Activated T-helper 17 cell treated with anti-CD3 and anti-CD28 coated beads, Interleukin-2, amount 50 U/mL, for 72 hours (primary cell): ENCODE measurements around the gene CCDC12. TPM values are rescaled to one million over a fixed set of nuclear protein-coding genes. Genes with fewer than 3 reads are reported as not detected.

ENCODE experiments used
- ATAC-seq: fragments of 150-1000 bp; cut with Tn5 transposase; replicated peaks from 2 replicates; pipeline ENCODE4 v1.10.0; 2021; ENCODE audit warnings: mild to moderate bottlenecking, moderate library complexity
- H3K27ac Mint-ChIP-seq: one replicate; pipeline ENCODE4 v1.8.0; 2022; ENCODE audit warnings: mixed read lengths
- H3K27me3 Mint-ChIP-seq: one replicate; pipeline ENCODE4 v1.8.0; 2022; ENCODE audit warnings: mixed read lengths
- H3K36me3 Mint-ChIP-seq: one replicate; pipeline ENCODE4 v1.8.0; 2022; ENCODE audit warnings: low read depth, mild to moderate bottlenecking, mixed read lengths
- H3K4me1 Mint-ChIP-seq: one replicate; pipeline ENCODE4 v1.8.0; 2022; ENCODE audit warnings: mixed read lengths
- H3K4me3 Mint-ChIP-seq: one replicate; pipeline ENCODE4 v1.8.0; 2022; ENCODE audit warnings: mild to moderate bottlenecking, mixed read lengths
- H3K9me3 Mint-ChIP-seq: one replicate; pipeline ENCODE4 v1.8.0; 2022; ENCODE audit warnings: mixed read lengths
- total RNA-seq, 2 donors: library from RNA; stranded (reverse); gene quantifications; one replicate each; pipeline ENCODE4 v1.2.3, GENCODE V29; 2022

CCDC12 gene
- total RNA-seq, 2 donors from 2014 or later: 46.9 to 59.8 TPM

- Mint-ChIP-seq H3K9me3 (no peaks in the 10 kb centered on the region), H3K4me1 (peaks cover 51% of the 10 kb centered on the region), H3K27ac (peak overlapping the region; percentile 85), H3K4me3 (peak overlapping the region; percentile 35), H3K27me3 (no peaks in the 10 kb centered on the region), H3K36me3 (peaks cover 15% of the 10 kb centered on the region)
- ATAC-seq: no peak
Observed at GRCh38 chr3:46984591-46985459, 8.3 kb upstream of the CCDC12 start.

GRCh38 chr3:46982546-46982945, 6.0 kb upstream of the CCDC12 start:
- H3K4me1 Mint-ChIP-seq: peaks cover 43% of the 10 kb centered on the region
- peak overlapping the region; percentile 86 for H3K4me3 Mint-ChIP-seq
- no peaks in the 10 kb centered on the region for H3K9me3 Mint-ChIP-seq
- H3K36me3 Mint-ChIP-seq: no peaks in the 10 kb centered on the region
- no peak for ATAC-seq
- H3K27me3 Mint-ChIP-seq: no peaks in the 10 kb centered on the region
- peak overlapping the region; percentile 70 for H3K27ac Mint-ChIP-seq

GRCh38 chr3:46981932-46982471, 5.5 kb upstream of the CCDC12 start:
- Mint-ChIP-seq H3K27ac (peak overlapping the region; percentile 70), H3K27me3 (no peaks in the 10 kb centered on the region), H3K9me3 (no peaks in the 10 kb centered on the region), H3K4me3 (peak overlapping the region; percentile 86), H3K36me3 (no peaks in the 10 kb centered on the region), H3K4me1 (peaks cover 43% of the 10 kb centered on the region)
- ATAC-seq: no peak

- peak; percentile 13 for ATAC-seq
- peaks cover 33% of the 10 kb centered on the region for H3K4me1 Mint-ChIP-seq
- H3K27me3 Mint-ChIP-seq: no peaks in the 10 kb centered on the region
- peak overlapping the region; percentile 86 for H3K4me3 Mint-ChIP-seq
- H3K9me3 Mint-ChIP-seq: no peaks in the 10 kb centered on the region
- H3K36me3 Mint-ChIP-seq: peaks cover 15% of the 10 kb centered on the region
- H3K27ac Mint-ChIP-seq: no peak overlapping the region
Observed at GRCh38 chr3:46979958-46980497, 3.5 kb upstream of the CCDC12 start.

- H3K36me3 Mint-ChIP-seq: peaks cover 23% of the 10 kb centered on the region
- H3K9me3 Mint-ChIP-seq: no peaks in the 10 kb centered on the region
- peak within 1 kb of the TSS; percentile 82 for H3K27ac Mint-ChIP-seq
- H3K27me3 Mint-ChIP-seq: no peaks in the 10 kb centered on the region
- H3K4me1 Mint-ChIP-seq: peaks cover 33% of the 10 kb centered on the region
- H3K4me3 Mint-ChIP-seq: peak within 1 kb of the TSS; percentile 86
- peak; percentile 84 for ATAC-seq
Observed at GRCh38 chr3:46978985-46979944, 2.7 kb upstream of the CCDC12 start, which contains the start of gene NBEAL2. Gene NBEAL2, plus strand, starts transcription at chr3:46979666. Its CDS starts 196 bp downstream, at chr3:46979862.

- Mint-ChIP-seq H3K36me3 (peaks cover 30% of the 10 kb centered on the region), H3K27me3 (no peaks in the 10 kb centered on the region), H3K27ac (peak overlapping the region; percentile 95), H3K4me1 (peaks cover 36% of the 10 kb centered on the region), H3K4me3 (peak overlapping the region; percentile 86), H3K9me3 (no peaks in the 10 kb centered on the region)
- ATAC-seq: no peak
Observed at GRCh38 chr3:46978381-46978780, 1.8 kb upstream of the CCDC12 start.

GRCh38 chr3:46977811-46978195, 1.3 kb upstream of the CCDC12 start:
- Mint-ChIP-seq H3K4me1 (peaks cover 35% of the 10 kb centered on the region), H3K36me3 (peaks cover 32% of the 10 kb centered on the region), H3K27me3 (no peaks in the 10 kb centered on the region), H3K4me3 (peak overlapping the region; percentile 86), H3K9me3 (no peaks in the 10 kb centered on the region), H3K27ac (peak overlapping the region; percentile 95)
- no peak for ATAC-seq

- ATAC-seq: no peak
- Mint-ChIP-seq H3K27me3 (no peaks in the 10 kb centered on the region), H3K36me3 (peaks cover 65% of the 10 kb centered on the region), H3K27ac (peak overlapping the region; percentile 95), H3K4me1 (peaks cover 45% of the 10 kb centered on the region), H3K4me3 (peak overlapping the region; percentile 86), H3K9me3 (no peaks in the 10 kb centered on the region)
Observed at GRCh38 chr3:46974421-46975171, 1.9 kb downstream of the CCDC12 start.

- ATAC-seq: no peak
Observed at GRCh38 chr3:46972396-46972795, 4.1 kb downstream of the CCDC12 start.

GRCh38 chr3:46971742-46972141, 4.8 kb downstream of the CCDC12 start:
- Mint-ChIP-seq H3K36me3 (peaks cover 88% of the 10 kb centered on the region), H3K4me3 (peak overlapping the region; percentile 81), H3K27ac (peak overlapping the region; percentile 92), H3K27me3 (no peaks in the 10 kb centered on the region), H3K4me1 (peaks cover 55% of the 10 kb centered on the region), H3K9me3 (no peaks in the 10 kb centered on the region)
- no peak for ATAC-seq

More at GRCh38 chr3:46972396-46972795, 4.1 kb downstream of the CCDC12 start:
- Mint-ChIP-seq H3K4me3 (peak overlapping the region; percentile 81), H3K27me3 (no peaks in the 10 kb centered on the region), H3K36me3 (peaks cover 82% of the 10 kb centered on the region), H3K4me1 (peaks cover 51% of the 10 kb centered on the region), H3K27ac (peak overlapping the region; percentile 92), H3K9me3 (no peaks in the 10 kb centered on the region)

- Mint-ChIP-seq H3K4me1 (peaks cover 61% of the 10 kb centered on the region), H3K36me3 (peaks cover 88% of the 10 kb centered on the region), H3K27ac (peak overlapping the region; percentile 92), H3K4me3 (peak overlapping the region; percentile 81), H3K27me3 (no peaks in the 10 kb centered on the region), H3K9me3 (no peaks in the 10 kb centered on the region)
- no peak for ATAC-seq
Observed at GRCh38 chr3:46971151-46971550, 5.4 kb downstream of the CCDC12 start.

GRCh38 chr3:46970391-46971091, 6.0 kb downstream of the CCDC12 start:
- no peak for ATAC-seq
- Mint-ChIP-seq H3K9me3 (no peaks in the 10 kb centered on the region), H3K27me3 (no peaks in the 10 kb centered on the region), H3K36me3 (peaks cover 89% of the 10 kb centered on the region), H3K27ac (peak overlapping the region; percentile 92), H3K4me1 (peaks cover 67% of the 10 kb centered on the region), H3K4me3 (peak overlapping the region; percentile 81)
